ENCODE results near the gene DPF3.

Gene DPF3

DNA sequence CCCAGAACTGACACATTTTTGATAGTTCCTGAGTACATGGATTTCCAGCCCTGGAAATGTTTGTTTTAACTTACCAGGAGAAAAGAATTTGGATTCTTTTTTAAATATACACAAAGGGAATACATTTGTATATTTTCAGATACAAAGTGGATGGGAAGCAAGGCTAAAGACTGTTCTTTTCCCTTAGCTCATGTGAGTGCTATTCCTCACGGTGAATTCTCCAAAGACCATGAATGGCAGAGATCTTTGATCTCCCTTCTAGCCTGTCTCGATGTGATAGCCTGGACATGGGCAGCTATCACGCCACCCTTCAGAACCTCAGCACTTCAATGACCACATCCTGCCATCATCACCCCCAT lies 91.3 kb downstream of the DPF3 start:
- no peak for DNase-seq (ENCODE audit: low read depth, low spot score)
- TF ChIP-seq, protein P1, sequence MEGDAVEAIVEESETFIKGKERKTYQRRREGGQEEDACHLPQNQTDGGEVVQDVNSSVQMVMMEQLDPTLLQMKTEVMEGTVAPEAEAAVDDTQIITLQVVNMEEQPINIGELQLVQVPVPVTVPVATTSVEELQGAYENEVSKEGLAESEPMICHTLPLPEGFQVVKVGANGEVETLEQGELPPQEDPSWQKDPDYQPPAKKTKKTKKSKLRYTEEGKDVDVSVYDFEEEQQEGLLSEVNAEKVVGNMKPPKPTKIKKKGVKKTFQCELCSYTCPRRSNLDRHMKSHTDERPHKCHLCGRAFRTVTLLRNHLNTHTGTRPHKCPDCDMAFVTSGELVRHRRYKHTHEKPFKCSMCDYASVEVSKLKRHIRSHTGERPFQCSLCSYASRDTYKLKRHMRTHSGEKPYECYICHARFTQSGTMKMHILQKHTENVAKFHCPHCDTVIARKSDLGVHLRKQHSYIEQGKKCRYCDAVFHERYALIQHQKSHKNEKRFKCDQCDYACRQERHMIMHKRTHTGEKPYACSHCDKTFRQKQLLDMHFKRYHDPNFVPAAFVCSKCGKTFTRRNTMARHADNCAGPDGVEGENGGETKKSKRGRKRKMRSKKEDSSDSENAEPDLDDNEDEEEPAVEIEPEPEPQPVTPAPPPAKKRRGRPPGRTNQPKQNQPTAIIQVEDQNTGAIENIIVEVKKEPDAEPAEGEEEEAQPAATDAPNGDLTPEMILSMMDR (IDR thresholded peaks at IDR 0.05; ENCODE audit: low read depth, low read length), result no peak
- no peak overlapping the region for H3K4me3 ChIP-seq (ENCODE audit: low read depth, low read length)
- in situ Hi-C loops (cut with HindIII; ENCODE audit: low sequenced_read_pairs), result no loop called here

DNA sequence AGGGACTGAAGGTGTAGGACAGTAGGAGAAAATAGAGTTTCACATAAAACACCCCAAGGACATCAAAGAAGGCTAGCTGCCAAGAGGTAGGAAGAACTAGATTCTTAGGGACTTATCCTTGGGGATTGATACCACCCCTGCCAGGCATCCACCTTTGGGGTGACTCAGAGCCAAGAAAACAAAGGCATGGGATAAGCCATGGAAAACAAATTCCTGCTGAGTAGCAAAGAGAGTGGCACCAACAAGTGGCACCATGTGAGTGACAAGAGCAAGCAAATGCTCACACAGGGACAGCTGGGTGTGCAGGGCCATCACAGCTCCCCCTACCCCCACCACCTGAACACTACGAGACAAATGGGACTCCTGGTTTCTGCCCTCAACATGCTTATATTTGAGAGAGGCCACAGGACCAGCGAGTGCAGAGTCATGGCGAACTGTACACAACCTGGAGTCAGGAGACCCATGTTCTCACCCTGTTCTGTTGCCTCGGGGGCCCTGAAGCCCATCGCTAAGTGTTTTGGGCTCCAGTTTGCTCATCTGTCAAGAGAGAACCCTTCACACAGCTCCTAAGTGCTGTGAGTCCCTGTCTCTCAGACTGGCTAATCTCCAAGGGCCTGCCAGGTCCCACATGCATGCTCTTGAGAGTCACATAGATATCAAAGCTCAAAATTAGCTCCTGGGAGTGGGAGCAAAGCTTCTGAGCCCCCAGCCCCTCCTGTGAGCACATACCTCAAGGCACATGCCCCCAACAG lies 91.9 kb downstream of the DPF3 start:
- TF ChIP-seq, protein P1 (IDR thresholded peaks at IDR 0.05; ENCODE audit: low read depth, low read length), result no peak
- DNase-seq (ENCODE audit: low read depth, low spot score), result no peak
- H3K4me3 ChIP-seq (ENCODE audit: low read depth, low read length), result no peak overlapping the region
- in situ Hi-C loops (cut with HindIII; ENCODE audit: low sequenced_read_pairs), result no loop called here

- DNase-seq (ENCODE audit: low read depth, low spot score), result peak; percentile 98
- in situ Hi-C loops (cut with HindIII; ENCODE audit: low sequenced_read_pairs), result no loop called here
Measured at GRCh38 chr14:72801381-72801812, 92.5 kb downstream of the DPF3 start.

GRCh38 chr14:72800848-72801370 lies 93.0 kb downstream of the DPF3 start:
- in situ Hi-C loops (cut with HindIII; ENCODE audit: low sequenced_read_pairs), result no loop called here
- TF ChIP-seq, protein P1 (IDR thresholded peaks at IDR 0.05; ENCODE audit: low read depth, low read length), result no peak
- no peak for DNase-seq (ENCODE audit: low read depth, low spot score)
- no peak overlapping the region for H3K4me3 ChIP-seq (ENCODE audit: low read depth, low read length)

More at GRCh38 chr14:72801381-72801812, 92.5 kb downstream of the DPF3 start:
- no peak overlapping the region for H3K4me3 ChIP-seq (ENCODE audit: low read depth, low read length)
- TF ChIP-seq, protein P1 (IDR thresholded peaks at IDR 0.05; ENCODE audit: low read depth, low read length), result no peak

GRCh38 chr14:72800296-72800695 lies 93.6 kb downstream of the DPF3 start:
- no peak for DNase-seq (ENCODE audit: low read depth, low spot score)
- TF ChIP-seq, protein P1 (IDR thresholded peaks at IDR 0.05; ENCODE audit: low read depth, low read length), result no peak
- in situ Hi-C loops (cut with HindIII; ENCODE audit: low sequenced_read_pairs), result no loop called here
- H3K4me3 ChIP-seq (ENCODE audit: low read depth, low read length), result no peak overlapping the region

- H3K4me3 ChIP-seq (ENCODE audit: low read depth, low read length), result no peak overlapping the region
- in situ Hi-C loops (cut with HindIII; ENCODE audit: low sequenced_read_pairs), result no loop called here
- TF ChIP-seq, protein P1 (IDR thresholded peaks at IDR 0.05; ENCODE audit: low read depth, low read length), result no peak
- DNase-seq (ENCODE audit: low read depth, low spot score), result no peak
Measured at GRCh38 chr14:72796935-72797334, 97.0 kb downstream of the DPF3 start.
